H1 (cell line): ENCODE measurements around the gene ARSK. TPM values are rescaled to one million over a fixed set of nuclear protein-coding genes. Genes with fewer than 3 reads are reported as not detected.

ENCODE experiments used
- CTCF ChIA-PET: fragments of 300-600 bp; sonication (Branson Sonifier 250); formaldehyde crosslinking; loops from one replicate; lab custom pipeline; 2021; ENCODE audit not compliant: partially characterized antibody; lab: Charles Lee
- POLR2A ChIA-PET: fragments of 300-600 bp; sonication (Branson Sonifier 250); formaldehyde crosslinking; loops from one replicate; lab custom pipeline; 2021; ENCODE audit warnings: inconsistent platforms; ENCODE audit not compliant: partially characterized antibody; lab: Charles Lee
- DNase-seq, 2 experiments: peaks; one replicate each; pipeline versions ENCODE4 v3.0.0 to v3.0.0-alpha.2; 2010 to 2022; ENCODE audit warnings: low spot score in 2 of 2, low read depth in 1 of 2, mixed read lengths in 1 of 2
- FAIRE-seq: peaks from 2 replicates; lab custom pipeline; 2011; peaks lifted over from hg19 to GRCh38; lab: Jason Lieb, UNC
- H2AFZ ChIP-seq: 2 replicates; pipeline ENCODE4 v1.8.1; 2012; ENCODE audit warnings: low read length, inconsistent platforms
- H2AK5ac ChIP-seq: 2 replicates; pipeline ENCODE4 v1.6.1; 2013; ENCODE audit warnings: low read depth, low read length
- H2BK120ac ChIP-seq: replicated peaks from 2 replicates; pipeline ENCODE3; 2013; ENCODE audit warnings: low read depth, low read length, inconsistent platforms
- H2BK12ac ChIP-seq: 2 replicates; pipeline ENCODE4 v1.6.1; 2013; ENCODE audit warnings: low read depth, low read length
- H2BK15ac ChIP-seq: 2 replicates; pipeline ENCODE4 v1.6.1; 2013; ENCODE audit warnings: low read length
- H2BK20ac ChIP-seq: 2 replicates; pipeline ENCODE4 v1.6.1; 2013; ENCODE audit warnings: low read length
- H2BK5ac ChIP-seq: 2 replicates; pipeline ENCODE4 v1.6.1; 2013; ENCODE audit warnings: low read depth, low read length
- H3K14ac ChIP-seq: 2 replicates; pipeline ENCODE4 v1.6.1; 2013; ENCODE audit warnings: inconsistent platforms; ENCODE audit not compliant: insufficient read length
- H3K18ac ChIP-seq: 2 replicates; pipeline ENCODE4 v1.6.1; 2013; ENCODE audit warnings: low read length; ENCODE audit errors: extremely low read depth
- H3K23ac ChIP-seq: 2 replicates; pipeline ENCODE4 v1.6.1; 2013; ENCODE audit warnings: inconsistent platforms; ENCODE audit not compliant: insufficient read length
- H3K23me2 ChIP-seq: 2 replicates; pipeline ENCODE4 v1.6.1; 2013; ENCODE audit warnings: low read depth, low read length
- H3K27ac ChIP-seq: 2 replicates; pipeline ENCODE4 v1.6.1; 2011; ENCODE audit warnings: low read depth, low read length, inconsistent platforms
- H3K27me3 ChIP-seq, 4 experiments: replicated peaks in 1 of 4; 1 replicate in 1 of 4; 2 replicates in 3 of 4; pipeline versions ENCODE4 v1.6.1 to v1.8.1; 2011 to 2013; ENCODE audit warnings: low read length in 3 of 4, mild to moderate bottlenecking in 3 of 4, inconsistent platforms in 2 of 4, mixed read lengths in 2 of 4, moderate library complexity in 1 of 4; ENCODE audit not compliant: control insufficient read depth in 3 of 4, insufficient read depth in 3 of 4; ENCODE audit errors: extremely low read depth in 1 of 4
- H3K36me3 ChIP-seq, 4 experiments: 2 replicates each; pipeline versions ENCODE4 v1.6.1 to v1.8.1; 2011 to 2013; ENCODE audit warnings: mild to moderate bottlenecking in 4 of 4, low read length in 3 of 4, moderate library complexity in 2 of 4, control low read depth in 1 of 4, inconsistent platforms in 1 of 4; ENCODE audit not compliant: insufficient read depth in 4 of 4, control insufficient read depth in 2 of 4
- H3K4ac ChIP-seq: replicated peaks from 2 replicates; pipeline ENCODE3; 2013; ENCODE audit warnings: low read length, low read depth, mixed read lengths, inconsistent platforms; ENCODE audit not compliant: insufficient read length
- H3K4me1 ChIP-seq, 4 experiments: replicated peaks in 1 of 4; 1 replicate in 1 of 4; 2 replicates in 3 of 4; pipeline versions ENCODE4 v1.6.1 to v1.8.1; 2011 to 2013; ENCODE audit warnings: low read length in 3 of 4, inconsistent platforms in 2 of 4, mixed read lengths in 1 of 4; ENCODE audit not compliant: insufficient read depth in 4 of 4, control insufficient read depth in 3 of 4
- H3K4me2 ChIP-seq, 2 experiments: 2 replicates each; pipeline versions ENCODE4 v1.6.1 to v1.8.1; 2011 to 2013; ENCODE audit warnings: low read depth in 2 of 2, low read length in 2 of 2, control low read depth in 1 of 2, inconsistent platforms in 1 of 2, mild to moderate bottlenecking in 1 of 2; ENCODE audit not compliant: insufficient read depth in 1 of 2
- H3K4me3 ChIP-seq, 4 experiments: fragments of 200-600, 300-600 bp in 1 of 4; sonication (generic), shearing (Covaris generic), sonication (Bioruptor Twin) in 1 of 4; 2 replicates each; pipeline versions ENCODE4 v1.5.1 to v1.8.1; 2011 to 2016; ENCODE audit warnings: low read length in 4 of 4, low read depth in 3 of 4, control low read depth in 2 of 4, inconsistent platforms in 2 of 4, mild to moderate bottlenecking in 2 of 4, mixed read lengths in 1 of 4, moderate library complexity in 1 of 4; ENCODE audit not compliant: insufficient read depth in 2 of 4; ENCODE audit errors: extremely low read depth in 1 of 4
- H3K56ac ChIP-seq: replicated peaks from 2 replicates; pipeline ENCODE3; 2013; ENCODE audit warnings: low read depth, mild to moderate bottlenecking, mixed read lengths, low read length, inconsistent platforms; ENCODE audit not compliant: insufficient read length
- H3K79me1 ChIP-seq: 2 replicates; pipeline ENCODE4 v1.6.1; 2013; ENCODE audit warnings: low read depth, low read length, control low read depth
- H3K79me2 ChIP-seq, 2 experiments: 2 replicates each; pipeline versions ENCODE4 v1.6.1 to v1.8.1; 2012 to 2013; ENCODE audit warnings: low read length in 2 of 2, mild to moderate bottlenecking in 2 of 2, inconsistent platforms in 1 of 2; ENCODE audit not compliant: insufficient read depth in 2 of 2, control insufficient read depth in 1 of 2
- H3K9ac ChIP-seq, 4 experiments: replicated peaks in 1 of 4; 1 replicate in 1 of 4; 2 replicates in 3 of 4; pipeline versions ENCODE4 v1.6.1 to v1.8.1; 2011 to 2013; ENCODE audit warnings: low read depth in 3 of 4, low read length in 3 of 4, control low read depth in 2 of 4, mild to moderate bottlenecking in 2 of 4, moderate library complexity in 2 of 4, inconsistent platforms in 1 of 4; ENCODE audit errors: extremely low read depth in 1 of 4
- H3K9me3 ChIP-seq, 2 experiments: 2 replicates each; pipeline versions ENCODE4 v1.6.1 to v1.8.1; 2012 to 2013; ENCODE audit warnings: mild to moderate bottlenecking in 2 of 2, moderate library complexity in 2 of 2, control low read depth in 1 of 2, inconsistent platforms in 1 of 2, low read depth in 1 of 2, low read length in 1 of 2, mixed read lengths in 1 of 2; ENCODE audit not compliant: insufficient read depth in 2 of 2
- H4K20me1 ChIP-seq, 2 experiments: replicated peaks in 1 of 2; 2 replicates each; pipeline versions ENCODE3 to v1.8.1; 2011 to 2013; ENCODE audit warnings: inconsistent platforms in 2 of 2, low read length in 2 of 2, mild to moderate bottlenecking in 1 of 2; ENCODE audit not compliant: insufficient read depth in 2 of 2, control insufficient read depth in 1 of 2
- H4K5ac ChIP-seq: 2 replicates; pipeline ENCODE4 v1.6.1; 2013; ENCODE audit warnings: low read length, low read depth, mixed read lengths, inconsistent platforms; ENCODE audit not compliant: insufficient read length
- H4K8ac ChIP-seq: 2 replicates; pipeline ENCODE4 v1.8.0; 2013; ENCODE audit warnings: mild to moderate bottlenecking, moderate library complexity, low read length, inconsistent platforms; ENCODE audit not compliant: insufficient read depth; ENCODE audit errors: extremely low read depth
- H4K91ac ChIP-seq: replicated peaks from 2 replicates; pipeline ENCODE3; 2013; ENCODE audit warnings: low read length, mixed read lengths, inconsistent platforms; ENCODE audit not compliant: insufficient read length
- POLR2AphosphoS5 ChIP-seq: IDR thresholded peaks from 2 replicates; pipeline ENCODE4 v1.6.1; 2011; ENCODE audit warnings: low read depth, low read length
- YY1 ChIP-seq: IDR thresholded peaks from 2 replicates; pipeline ENCODE4 v1.6.1; 2011; ENCODE audit warnings: low read depth, mild to moderate bottlenecking, low read length
- WGBS, 2 experiments: shearing (Covaris generic) in 1 of 2; methylation state at CpG; one replicate each; pipeline versions ENCODE4 v1.1.6 to v1.1.7; 2013 to 2015; ENCODE audit warnings: low lambda C conversion rate in 2 of 2, mixed read lengths in 2 of 2, inconsistent platforms in 1 of 2, low coverage in 1 of 2, missing lambda C conversion rate in 1 of 2; ENCODE audit not compliant: insufficient replicate concordance in 2 of 2, insufficient coverage in 1 of 2, insufficient read length in 1 of 2; ENCODE audit errors: extremely low coverage in 1 of 2, missing lambda C conversion rate in 1 of 2; 5-methylcytosine and 5-hydroxymethylcytosine counted together
- polyA plus RNA-seq, 7 experiments: library from polyadenylated mRNA; depleted of rRNA in 3 of 7; stranded (reverse) in 5 of 7; unstranded in 2 of 7; fragments of >200 nt in 5 of 7; fragments of 200-250 nt in 2 of 7; gene quantifications; 1 replicate in 5 of 7; 2 replicates in 1 of 7; 4 replicates in 1 of 7; pipeline versions ENCODE4 v1.2.1 to v1.2.3, GENCODE V29; 2011 to 2013; ENCODE audit warnings: missing spikeins in 2 of 7, mixed read lengths in 2 of 7
- total RNA-seq: library from RNA; stranded (reverse); fragmentation: NEBNext Ultra II Directional; extraction: Animal tissue kit (Norgen Biotek cat#: 25700); gene quantifications from 2 replicates; pipeline ENCODE4 v1.2.1, GENCODE V29; 2021

ARSK gene
- total and polyA plus RNA-seq, 2 of the 8 experiments (the other 6 are each of a cell fraction or from before 2014, with no cell fraction given) = 8.4 to 14.1 TPM

GRCh38 chr5:95624368-95624767 is 69.5 kb downstream of the ARSK start:
- no peak overlapping the region for H3K4ac ChIP-seq
- no peak overlapping the region for H3K18ac ChIP-seq
- H3K14ac ChIP-seq = no peak overlapping the region
- no peak overlapping the region for H2BK5ac ChIP-seq
- H4K5ac ChIP-seq = no peak overlapping the region
- H3K27me3 ChIP-seq = peaks cover 10 to 36% (median 27%) of the 10 kb centered on the region in 4 experiments
- no peak for DNase-seq
- H3K36me3 ChIP-seq = no peaks in the 10 kb centered on the region
- H3K4me3 ChIP-seq = no peak overlapping the region
- H3K79me1 ChIP-seq = no peaks in the 10 kb centered on the region
- H3K56ac ChIP-seq = no peak overlapping the region
- ChIA-PET CTCF (no interaction called here), POLR2A (no interaction called here)
- H3K23me2 ChIP-seq = peaks cover 15% of the 10 kb centered on the region
- H3K9ac ChIP-seq = no peak overlapping the region
- 91% methylated on average over 2 of the region's 2 CpGs; no CpG with 5 or more reads in 1 of the 2 experiments for WGBS, 2 experiments
- H2BK120ac ChIP-seq = no peak overlapping the region
- no peak overlapping the region for H4K8ac ChIP-seq
- TF ChIP-seq YY1 (peak; percentile 73; the same call in 1 of the 2 replicates), POLR2AphosphoS5 (no peak)
- no peak overlapping the region for H2BK12ac ChIP-seq
- peak overlapping the region; percentile 46 for H4K91ac ChIP-seq
- H3K23ac ChIP-seq = no peak overlapping the region
- no peak overlapping the region for H2AFZ ChIP-seq
- H2BK20ac ChIP-seq = no peak overlapping the region
- no peak overlapping the region for H3K27ac ChIP-seq
- H3K4me2 ChIP-seq = no peak overlapping the region
- peaks cover 13 to 14% of the 10 kb centered on the region in 2 experiments for H3K9me3 ChIP-seq
- no peak for FAIRE-seq
- no peak overlapping the region for H2AK5ac ChIP-seq
- no peak overlapping the region for H2BK15ac ChIP-seq
- peaks cover 3 to 13% (median 6%) of the 10 kb centered on the region in 4 experiments for H3K4me1 ChIP-seq
- no peaks in the 10 kb centered on the region for H4K20me1 ChIP-seq
- no peaks in the 10 kb centered on the region for H3K79me2 ChIP-seq
